Breast epithelium (tissue), 3 donors: ENCODE measurements around the gene PIK3CD.

ENCODE experiments used
- POLR2A ChIP-seq: fragments of 450-650 bp; IDR thresholded peaks from one replicate; pipeline ENCODE4 v1.6.1; 2016; ENCODE audit warnings: antibody characterized with exemption, mild to moderate bottlenecking, moderate library complexity
- TF ChIP-seq, protein P1 (sequence below), 3 donors: fragments of 450-650 bp; IDR thresholded peaks; one replicate each; pipeline ENCODE4 v1.5.1; 2016 to 2017; ENCODE audit warnings: antibody characterized with exemption in 3 of 3, mild to moderate bottlenecking in 3 of 3, moderate library complexity in 3 of 3

DNA sequence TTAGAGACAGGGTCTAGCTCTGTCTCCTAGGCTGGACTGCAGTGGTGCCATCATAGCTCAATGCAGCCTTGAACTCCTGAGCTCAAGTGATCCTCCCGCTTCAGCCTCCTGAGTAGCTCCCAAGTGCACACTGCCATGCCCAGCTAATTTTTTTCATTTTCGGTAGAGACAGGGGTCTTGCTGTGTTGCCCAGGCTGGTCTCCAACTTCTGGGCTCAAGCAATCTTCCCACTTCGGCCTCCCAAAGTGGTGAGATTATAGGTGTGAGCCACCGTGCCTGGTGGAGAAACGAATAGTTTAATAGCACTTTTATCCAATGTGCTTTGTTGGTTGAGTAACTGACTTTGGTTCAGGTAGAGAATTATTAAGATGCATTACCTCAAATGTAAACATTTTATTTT lies 20.9 kb downstream of the PIK3CD start:
- TF ChIP-seq, protein P1, sequence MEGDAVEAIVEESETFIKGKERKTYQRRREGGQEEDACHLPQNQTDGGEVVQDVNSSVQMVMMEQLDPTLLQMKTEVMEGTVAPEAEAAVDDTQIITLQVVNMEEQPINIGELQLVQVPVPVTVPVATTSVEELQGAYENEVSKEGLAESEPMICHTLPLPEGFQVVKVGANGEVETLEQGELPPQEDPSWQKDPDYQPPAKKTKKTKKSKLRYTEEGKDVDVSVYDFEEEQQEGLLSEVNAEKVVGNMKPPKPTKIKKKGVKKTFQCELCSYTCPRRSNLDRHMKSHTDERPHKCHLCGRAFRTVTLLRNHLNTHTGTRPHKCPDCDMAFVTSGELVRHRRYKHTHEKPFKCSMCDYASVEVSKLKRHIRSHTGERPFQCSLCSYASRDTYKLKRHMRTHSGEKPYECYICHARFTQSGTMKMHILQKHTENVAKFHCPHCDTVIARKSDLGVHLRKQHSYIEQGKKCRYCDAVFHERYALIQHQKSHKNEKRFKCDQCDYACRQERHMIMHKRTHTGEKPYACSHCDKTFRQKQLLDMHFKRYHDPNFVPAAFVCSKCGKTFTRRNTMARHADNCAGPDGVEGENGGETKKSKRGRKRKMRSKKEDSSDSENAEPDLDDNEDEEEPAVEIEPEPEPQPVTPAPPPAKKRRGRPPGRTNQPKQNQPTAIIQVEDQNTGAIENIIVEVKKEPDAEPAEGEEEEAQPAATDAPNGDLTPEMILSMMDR (IDR thresholded peaks at IDR 0.05) = no peak
- no peak for TF ChIP-seq POLR2A
